HG03039 (cell line): ENCODE measurements around the gene LIPA.
A peak's percentile ranks its signal among the peaks of the same experiment; 100 is the strongest.
"Not testable (repeated sequence)": the region's sequence is repeated elsewhere in the genome, so short reads cannot be mapped to it uniquely, and the experiment has no call there.

ENCODE experiments used
- ATAC-seq: cut with Tn5 transposase; IDR thresholded peaks from one replicate; pipeline ENCODE4 v1.9.1; 2021; ENCODE audit warnings: mild to moderate bottlenecking, moderate library complexity; ENCODE audit not compliant: unreplicated experiment

Gene LIPA

GRCh38 chr10:89171263-89171872, 80.2 kb downstream of the LIPA start:
- ATAC-seq: no peak

GRCh38 chr10:89168354-89168900, 83.1 kb downstream of the LIPA start:
- not testable (repeated sequence) for ATAC-seq

GRCh38 chr10:89167915-89168314, 83.7 kb downstream of the LIPA start:
- ATAC-seq: no peak

- no peak for ATAC-seq
These were observed 85.7 kb downstream of the LIPA start for GRCh38 chr10:89165923-89166322.

- no peak for ATAC-seq
These were observed 86.7 kb downstream of the LIPA start for GRCh38 chr10:89164920-89165319.

GRCh38 chr10:89164080-89164479, 87.5 kb downstream of the LIPA start:
- ATAC-seq: peak; percentile 11
